Right lobe of liver (tissue), 6 donors: Measurements from ENCODE around the gene SMC1B. TPM values are rescaled to one million over a fixed set of nuclear protein-coding genes. Genes with fewer than 3 reads are reported as not detected.

Experiments
- ATAC-seq, 4 donors: fragments of 200-7000 bp; cut with Tn5 transposase; one replicate each; pipeline ENCODE4 v1.9.1; 2020; ENCODE audit warnings: mild to moderate bottlenecking in 4 of 4, moderate library complexity in 4 of 4
- DNase-seq, 3 donors: peaks; one replicate each; pipeline ENCODE4 v3.0.0-alpha.2; 2020
- H3K27ac ChIP-seq, 3 donors: fragments of 200-600 bp; one replicate each; pipeline ENCODE4 v1.8.0; 2022
- H3K27me3 ChIP-seq, 2 donors: fragments of 200-600 bp; one replicate each; pipeline ENCODE4 v1.8.0; 2022
- H3K36me3 ChIP-seq, 4 donors: fragments of 200-600 bp; sonication (generic) in 1 of 4; one replicate each; pipeline versions ENCODE4 v1.5.1 to v1.8.0; 2017 to 2022; ENCODE audit warnings: control low read depth in 1 of 4
- H3K4me1 ChIP-seq, 4 donors: fragments of 200-600 bp; sonication (generic) in 1 of 4; one replicate each; pipeline versions ENCODE4 v1.5.1 to v1.8.0; 2017 to 2022; ENCODE audit warnings: control low read depth in 1 of 4
- H3K4me3 ChIP-seq, 3 donors: fragments of 200-600 bp; one replicate each; pipeline ENCODE4 v1.8.0; 2022
- H3K9me3 ChIP-seq, 4 donors: fragments of 200-600 bp; sonication (generic) in 1 of 4; one replicate each; pipeline versions ENCODE4 v1.5.1 to v1.8.0; 2017 to 2022; ENCODE audit warnings: control low read depth in 1 of 4
- CTCF ChIP-seq, 4 donors: fragments of 200-600 bp in 3 of 4; fragments of 450-650 bp in 1 of 4; IDR thresholded peaks; one replicate each; pipeline versions ENCODE4 v1.5.1 to v1.8.0; 2016 to 2022; ENCODE audit warnings: antibody characterized with exemption in 4 of 4, mild to moderate bottlenecking in 2 of 4
- POLR2A ChIP-seq: fragments of 450-650 bp; IDR thresholded peaks from one replicate; pipeline ENCODE4 v1.6.1; 2017; ENCODE audit warnings: antibody characterized with exemption, mild to moderate bottlenecking
- WGBS: methylation state at CpG from one replicate; pipeline ENCODE4 v1.1.6; 2018; ENCODE audit warnings: low coverage, low lambda C conversion rate; ENCODE audit not compliant: insufficient coverage; ENCODE audit errors: missing lambda C conversion rate; 5-methylcytosine and 5-hydroxymethylcytosine counted together
- intact Hi-C, 2 donors: fragments of 100-400 bp; cut with DNase I; formaldehyde crosslinking; loops; one replicate each; pipeline versions ENCODE4 v1.11.2 to v1.14.1; 2022
- long read RNA-seq: library from polyadenylated mRNA; unstranded; transcript quantifications from one replicate; pipeline ENCODE4 v2.0.0, GENCODE V29; 2019
- total RNA-seq, 6 experiments: library from RNA; depleted of rRNA in 2 of 6; stranded (reverse); fragments of >200 nt in 2 of 6; fragmentation: NEBNext Ultra II Directional in 3 of 6; extraction: Animal tissue kit (Norgen Biotek cat#: 25700) in 3 of 6; gene quantifications; one replicate each; pipeline versions ENCODE4 v1.1.0 to v1.2.4, GENCODE V29; 2016 to 2023
- donor health status: DM: no; HTN: yes; CAD: no.
- donor health status: DM: no; HTN: no; CAD: no.
- donor health status: DM: no; HTN: no; CAD: no.
- donor health status: DM: no; HTN: yes; CAD: no.
- donor health status: DM: no; HTN: yes; CAD: no.

Gene SMC1B
- total RNA-seq: not detected
- long read RNA-seq: 0 reads

- peak within 1 kb of the TSS; percentile 22 to 58 (median 29) for H3K4me3 ChIP-seq
- H3K27me3 ChIP-seq: peaks cover 0 to 8% of the 10 kb centered on the region in 2 donors
- peaks cover 0 to 11% (median 0%) of the 10 kb centered on the region in 4 donors for H3K4me1 ChIP-seq
- H3K36me3 ChIP-seq: no peaks in the 10 kb centered on the region
- no peaks in the 10 kb centered on the region for H3K9me3 ChIP-seq
- intact Hi-C loops: no loop called here
- ATAC-seq (peak; percentile 78 to 98 (median 94)), DNase-seq (peak; percentile 71 to 86 (median 80))
- no peak within 1 kb of the TSS for H3K27ac ChIP-seq
- under 1% methylated on average over 25 of the region's 68 CpGs for WGBS
- TF ChIP-seq CTCF (IDR thresholded peaks at IDR 0.05) (no peak), POLR2A (no peak)
Observed at GRCh38 chr22:45413368-45414211, at the start of gene SMC1B, which contains the start of gene RIBC2. Gene SMC1B (minus strand): TSS chr22:45413599. CDS start chr22:45413567, 32 bp downstream. Gene RIBC2 (plus strand): TSS chr22:45413693. CDS start chr22:45413887, 194 bp downstream.

- intact Hi-C loops: no loop called here
- Histone ChIP-seq H3K9me3 (no peaks in the 10 kb centered on the region), H3K27ac (no peak overlapping the region), H3K36me3 (no peaks in the 10 kb centered on the region), H3K27me3 (no peaks in the 10 kb centered on the region), H3K4me3 (no peak overlapping the region), H3K4me1 (no peaks in the 10 kb centered on the region)
- no peak for TF ChIP-seq POLR2A
- TF ChIP-seq CTCF (IDR thresholded peaks at IDR 0.05): no peak
- no peak for DNase-seq
- ATAC-seq: no peak
- 100% methylated on average over 1 of the region's 6 CpGs for WGBS
Observed at GRCh38 chr22:45462034-45462655, 48.7 kb upstream of the SMC1B start.

GRCh38 chr22:45460288-45461109, 47.1 kb upstream of the SMC1B start:
- Histone ChIP-seq H3K4me3 (no peak overlapping the region), H3K4me1 (no peaks in the 10 kb centered on the region), H3K27ac (no peak overlapping the region), H3K27me3 (no peaks in the 10 kb centered on the region), H3K36me3 (no peaks in the 10 kb centered on the region), H3K9me3 (no peaks in the 10 kb centered on the region)
- no peak for DNase-seq
- no peak for TF ChIP-seq CTCF (IDR thresholded peaks at IDR 0.05)
- no peak for TF ChIP-seq POLR2A
- ATAC-seq: peak in 1 of 4 donors; percentile 19
- intact Hi-C loops: no loop called here
- WGBS: 62% methylated on average over 8 of the region's 14 CpGs

- no peak for DNase-seq
- H3K4me3 ChIP-seq: no peak overlapping the region
- no peaks in the 10 kb centered on the region for H3K4me1 ChIP-seq
- H3K9me3 ChIP-seq: no peaks in the 10 kb centered on the region
- H3K27me3 ChIP-seq: no peaks in the 10 kb centered on the region
- H3K27ac ChIP-seq: no peak overlapping the region
- intact Hi-C loops: no loop called here
- WGBS: 78% methylated on average over 6 of the region's 8 CpGs
- no peak for ATAC-seq
- no peak for TF ChIP-seq POLR2A
- no peak for TF ChIP-seq CTCF (IDR thresholded peaks at IDR 0.05)
- no peaks in the 10 kb centered on the region for H3K36me3 ChIP-seq
Observed at GRCh38 chr22:45459235-45459634, 45.8 kb upstream of the SMC1B start.
